HUES6 (cell line): ENCODE results near the gene RASIP1.
"Not testable (repeated sequence)": the region's sequence is repeated elsewhere in the genome, so short reads cannot be mapped to it uniquely, and the experiment has no call there.

Experiments used
- H3K27ac ChIP-seq: 2 replicates; pipeline ENCODE4 v1.7.0; 2013; ENCODE audit warnings: low read depth, mild to moderate bottlenecking, low read length, inconsistent platforms
- H3K27me3 ChIP-seq: 2 replicates; pipeline ENCODE4 v1.6.1; 2013; ENCODE audit warnings: low read length; ENCODE audit not compliant: control insufficient read depth, insufficient read depth
- H3K36me3 ChIP-seq: 2 replicates; pipeline ENCODE4 v1.6.1; 2013; ENCODE audit warnings: low read length; ENCODE audit not compliant: control insufficient read depth, insufficient read depth
- H3K4me1 ChIP-seq: 2 replicates; pipeline ENCODE4 v1.6.1; 2013; ENCODE audit warnings: low read length; ENCODE audit not compliant: control insufficient read depth, insufficient read depth
- H3K4me3 ChIP-seq: 2 replicates; pipeline ENCODE4 v1.5.1; 2013; ENCODE audit warnings: low read depth, low read length
- H3K9ac ChIP-seq: one replicate; pipeline ENCODE4 v1.6.1; 2013; ENCODE audit warnings: mild to moderate bottlenecking, low read length
- H3K9me3 ChIP-seq: 2 replicates; pipeline ENCODE4 v1.6.1; 2013; ENCODE audit warnings: low read depth, low read length; ENCODE audit not compliant: control insufficient read depth, insufficient read depth

RASIP1 gene

DNA sequence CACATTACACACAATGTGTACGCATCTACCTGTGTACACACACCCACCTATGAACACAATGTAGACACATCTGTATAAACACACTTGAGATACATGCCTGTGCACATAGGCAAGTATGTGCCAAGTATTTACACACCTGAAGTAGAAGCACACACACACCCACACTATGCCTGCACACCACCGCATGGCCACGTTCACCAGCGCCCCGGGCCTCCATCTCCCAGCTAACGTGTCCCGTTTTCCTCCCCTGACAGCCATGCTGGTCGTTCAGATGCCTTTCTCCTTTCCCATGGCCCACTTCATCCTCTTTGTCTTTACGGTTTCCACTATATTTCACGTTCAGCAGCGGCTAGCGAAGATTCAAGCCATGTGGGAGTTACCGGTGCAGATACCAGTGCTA is 37.7 kb downstream of the RASIP1 start:
- peaks cover 14% of the 10 kb centered on the region for H3K36me3 ChIP-seq
- H3K4me1 ChIP-seq: peaks cover 5% of the 10 kb centered on the region; the same call in 1 of the 2 replicates
- no peaks in the 10 kb centered on the region for H3K27me3 ChIP-seq

DNA sequence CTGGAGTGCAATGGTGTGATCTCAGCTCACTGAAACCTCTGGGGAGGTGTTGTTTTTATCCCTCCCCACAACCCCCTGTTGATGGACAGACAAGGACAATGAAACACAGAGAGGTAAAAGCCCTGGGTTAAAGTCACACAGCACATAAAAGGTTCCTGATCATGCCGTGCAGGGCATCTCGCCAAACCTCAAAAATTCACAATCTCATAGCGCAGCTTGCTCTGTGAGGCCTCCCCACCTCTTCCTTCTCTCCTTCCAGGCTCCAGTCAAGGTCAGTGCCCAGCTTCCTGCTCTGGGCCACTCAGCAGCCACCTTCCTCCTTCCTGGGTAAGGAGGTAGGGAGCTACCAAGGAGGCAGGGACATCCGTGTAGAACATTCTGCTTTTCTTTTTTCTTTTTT is 42.4 kb downstream of the RASIP1 start:
- Histone ChIP-seq H3K9ac (no peak overlapping the region), H3K27ac (no peak overlapping the region), H3K36me3 (peaks cover 6% of the 10 kb centered on the region; the same call in 1 of the 2 replicates), H3K27me3 (peaks cover 6% of the 10 kb centered on the region; the same call in 1 of the 2 replicates), H3K9me3 (no peaks in the 10 kb centered on the region), H3K4me1 (peaks cover 5% of the 10 kb centered on the region; the same call in 1 of the 2 replicates), H3K4me3 (no peak overlapping the region)

More for the DNA sequence above, 37.7 kb downstream of the RASIP1 start:
- H3K9ac ChIP-seq: no peak overlapping the region
- H3K4me3 ChIP-seq: no peak overlapping the region
- H3K27ac ChIP-seq: no peak overlapping the region
- no peaks in the 10 kb centered on the region for H3K9me3 ChIP-seq

DNA sequence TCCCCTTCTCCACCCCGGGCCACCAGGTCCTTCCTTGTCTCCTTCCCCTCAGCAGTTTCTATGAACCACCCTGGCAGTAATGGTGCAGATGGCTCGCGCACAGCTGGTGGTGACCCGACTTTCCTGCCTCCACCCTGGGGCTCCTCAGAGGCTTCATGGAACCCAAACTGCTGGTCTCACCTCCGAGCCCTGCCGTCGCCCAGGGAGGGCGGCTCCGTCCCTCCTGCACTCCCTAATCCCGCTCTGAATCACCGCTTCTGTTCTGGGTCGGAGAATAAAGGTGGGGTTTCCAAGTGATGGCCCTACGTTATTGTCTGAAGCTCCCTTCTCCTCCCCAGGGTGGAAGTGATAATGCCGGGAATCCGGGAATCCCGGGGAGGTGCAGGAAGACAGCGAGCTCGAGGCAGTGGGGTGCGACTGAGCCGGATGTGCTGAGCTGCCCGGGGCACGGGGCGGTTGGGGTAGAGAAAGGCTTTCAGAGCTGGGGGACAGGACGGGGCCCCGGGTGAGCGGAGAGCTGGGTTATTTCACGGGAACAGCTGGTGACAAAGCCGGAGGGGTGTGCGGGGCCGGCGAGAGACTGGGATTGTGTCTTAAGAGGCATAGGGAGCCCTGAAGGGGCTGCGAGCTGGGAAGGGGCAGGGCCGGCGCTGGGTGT is 43.9 kb downstream of the RASIP1 start:
- Histone ChIP-seq H3K4me3 (peak overlapping the region; percentile 84), H3K27ac (no peak overlapping the region), H3K9me3 (no peaks in the 10 kb centered on the region), H3K9ac (peak overlapping the region; percentile 63), H3K27me3 (peaks cover 6% of the 10 kb centered on the region; the same call in 1 of the 2 replicates), H3K4me1 (peaks cover 5% of the 10 kb centered on the region; the same call in 1 of the 2 replicates), H3K36me3 (no peaks in the 10 kb centered on the region)

DNA sequence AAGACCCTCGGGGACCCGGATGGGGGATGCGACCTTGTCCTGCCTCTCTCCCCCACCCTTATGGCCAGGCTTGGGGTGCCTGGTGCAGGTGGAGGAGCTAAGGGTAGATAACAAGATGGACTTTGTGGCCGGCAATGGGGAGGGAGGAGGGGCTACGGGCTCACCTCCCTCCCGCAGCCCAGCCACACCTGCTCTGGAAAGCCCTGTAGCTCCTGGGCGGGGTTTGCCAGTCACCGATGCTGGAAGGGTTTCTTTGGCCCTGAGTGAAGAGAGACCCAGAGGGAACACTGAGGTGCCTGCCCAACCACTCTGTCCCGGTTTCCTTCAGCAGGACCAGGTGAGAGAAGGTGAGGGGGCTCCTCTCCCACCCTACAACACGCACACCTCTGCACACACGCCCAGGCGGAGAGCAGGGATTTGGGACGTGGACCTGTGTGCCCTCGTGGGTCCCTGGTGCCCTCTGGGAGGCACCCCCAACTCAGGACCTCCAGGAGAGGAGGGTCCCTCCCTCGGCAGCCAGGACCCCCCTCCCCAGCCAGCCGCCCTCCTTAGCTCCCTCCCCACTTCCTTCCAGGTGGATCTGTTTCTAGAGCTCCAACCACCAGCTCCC is 44.6 kb downstream of the RASIP1 start, which contains the start of gene FUT2:
Gene FUT2, plus strand, starts transcription at position 229 of the 610 bp plus-strand sequence. CDS start 6,986 bp downstream, outside the sequence.
- Histone ChIP-seq H3K9ac (peak within 1 kb of the TSS; percentile 63), H3K4me3 (peak within 1 kb of the TSS; percentile 84), H3K4me1 (peaks cover 5% of the 10 kb centered on the region; the same call in 1 of the 2 replicates)

DNA sequence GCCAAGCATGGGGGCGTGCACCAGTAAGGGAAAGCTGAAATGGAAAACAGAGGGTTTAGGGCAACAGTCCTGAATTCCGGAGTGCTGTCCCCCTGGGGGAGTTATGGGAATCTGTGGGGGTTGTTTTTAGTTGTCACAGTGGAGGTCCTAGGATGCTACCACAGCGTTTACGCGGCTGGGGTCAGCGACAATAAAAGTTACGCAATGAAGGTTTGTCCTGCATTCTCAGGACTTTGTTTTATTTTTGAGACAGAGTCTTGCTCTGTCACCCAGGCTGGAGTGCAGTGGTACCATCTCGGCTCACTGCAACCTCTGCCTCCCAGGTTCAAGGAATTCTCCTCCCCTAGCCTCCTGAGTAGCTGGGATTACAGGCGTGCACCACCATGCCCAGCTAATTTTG is 46.8 kb downstream of the RASIP1 start:
- not testable (repeated sequence) for H3K27ac ChIP-seq, H3K4me3 ChIP-seq, H3K9ac ChIP-seq, H3K27me3 ChIP-seq, H3K4me1 ChIP-seq, H3K9me3 ChIP-seq, H3K36me3 ChIP-seq

More for the DNA sequence above, 44.6 kb downstream of the RASIP1 start, which contains the start of gene FUT2:
- peaks cover 6% of the 10 kb centered on the region; the same call in 1 of the 2 replicates for H3K27me3 ChIP-seq
- H3K27ac ChIP-seq: no peak within 1 kb of the TSS
- no peaks in the 10 kb centered on the region for H3K36me3 ChIP-seq
- no peaks in the 10 kb centered on the region for H3K9me3 ChIP-seq

DNA sequence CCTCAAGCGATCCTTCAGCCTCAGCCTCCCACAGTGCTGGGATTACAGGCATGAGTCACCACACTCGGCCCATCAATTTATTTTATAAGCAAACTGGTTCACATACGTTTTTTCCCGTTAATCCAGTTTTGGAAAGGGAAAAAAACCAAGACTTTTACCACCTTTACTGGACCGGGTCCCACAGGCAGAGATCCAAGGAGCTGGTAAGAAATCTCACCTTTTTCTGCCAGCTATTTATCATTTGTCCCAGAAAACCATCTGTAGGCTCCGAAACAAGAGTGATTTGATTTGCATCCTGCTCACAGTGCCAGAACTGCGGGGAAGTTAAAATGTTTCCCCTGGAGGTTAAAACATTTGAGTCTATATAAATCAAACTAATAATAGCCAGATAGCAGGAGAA is 51.0 kb downstream of the RASIP1 start:
- H3K27ac ChIP-seq: no peak overlapping the region
- H3K4me3 ChIP-seq: no peak overlapping the region
- no peaks in the 10 kb centered on the region for H3K36me3 ChIP-seq
- H3K9me3 ChIP-seq: no peaks in the 10 kb centered on the region
- no peaks in the 10 kb centered on the region for H3K4me1 ChIP-seq
- H3K9ac ChIP-seq: no peak overlapping the region
- H3K27me3 ChIP-seq: no peaks in the 10 kb centered on the region

DNA sequence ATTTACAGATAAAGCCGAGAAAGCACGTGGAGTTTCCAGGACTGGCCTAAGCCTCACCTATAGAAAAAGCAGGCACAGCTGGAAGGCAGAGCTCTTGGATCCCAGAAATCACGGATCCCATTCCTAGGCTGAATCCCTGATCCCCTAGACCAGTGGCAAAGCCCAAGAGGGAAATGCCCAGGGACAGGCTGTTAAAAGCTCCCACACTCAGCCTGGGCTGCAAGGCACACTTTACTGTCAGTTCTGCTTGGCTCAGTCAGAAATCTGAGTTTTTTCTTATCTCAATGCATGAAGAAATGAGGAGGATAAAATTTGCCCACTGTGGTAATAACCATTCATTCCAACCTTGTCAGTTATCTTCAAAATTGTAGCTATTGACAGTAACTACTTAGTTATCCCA is 52.6 kb downstream of the RASIP1 start:
- no peak overlapping the region for H3K27ac ChIP-seq
- no peaks in the 10 kb centered on the region for H3K27me3 ChIP-seq
- H3K4me3 ChIP-seq: no peak overlapping the region
- no peaks in the 10 kb centered on the region for H3K4me1 ChIP-seq
- no peaks in the 10 kb centered on the region for H3K36me3 ChIP-seq
- no peaks in the 10 kb centered on the region for H3K9me3 ChIP-seq
- no peak overlapping the region for H3K9ac ChIP-seq

DNA sequence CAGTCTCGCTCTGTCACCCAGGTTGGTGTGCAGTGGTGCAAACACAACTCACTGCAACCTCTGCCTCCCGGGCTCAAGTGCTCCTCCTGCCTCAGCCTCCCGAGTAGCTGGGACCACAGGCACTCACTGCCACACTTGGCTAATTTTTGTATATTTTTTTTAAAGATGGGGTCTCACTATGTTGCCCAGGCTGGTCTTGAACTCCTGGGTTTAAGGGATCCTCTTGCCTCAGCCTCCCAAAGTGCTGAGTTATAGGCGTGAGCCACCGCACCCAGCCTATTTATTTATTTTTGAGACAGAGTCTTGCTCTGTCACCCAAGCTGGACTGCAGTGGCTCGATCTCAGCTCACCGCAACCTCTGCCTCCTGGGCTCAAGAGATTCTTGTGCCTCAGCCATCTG is 53.8 kb downstream of the RASIP1 start:
- not testable (repeated sequence) for H3K4me3 ChIP-seq, H3K4me1 ChIP-seq, H3K27me3 ChIP-seq, H3K27ac ChIP-seq, H3K9me3 ChIP-seq, H3K36me3 ChIP-seq, H3K9ac ChIP-seq

DNA sequence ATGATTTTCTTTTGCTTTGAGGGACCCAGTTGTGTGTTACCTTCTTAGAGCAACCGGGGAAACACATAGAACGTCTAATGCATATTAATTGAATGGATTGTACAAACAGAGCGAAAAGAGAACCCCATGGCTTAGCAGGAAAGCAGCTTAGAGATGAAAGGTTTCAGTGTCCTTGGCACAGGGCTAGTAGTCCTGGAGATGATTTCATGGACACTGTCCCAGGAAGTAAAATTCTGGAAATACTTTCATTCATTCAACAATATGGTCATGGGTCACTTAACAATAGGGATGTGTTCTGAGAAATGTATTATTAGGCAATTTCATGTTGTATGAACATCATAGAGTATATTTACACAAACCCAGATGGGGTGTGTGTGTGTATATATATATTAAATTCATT is 54.3 kb downstream of the RASIP1 start:
- Histone ChIP-seq H3K9me3 (no peaks in the 10 kb centered on the region), H3K27me3 (no peaks in the 10 kb centered on the region), H3K4me3 (no peak overlapping the region), H3K36me3 (no peaks in the 10 kb centered on the region), H3K4me1 (no peaks in the 10 kb centered on the region), H3K9ac (no peak overlapping the region), H3K27ac (no peak overlapping the region)

DNA sequence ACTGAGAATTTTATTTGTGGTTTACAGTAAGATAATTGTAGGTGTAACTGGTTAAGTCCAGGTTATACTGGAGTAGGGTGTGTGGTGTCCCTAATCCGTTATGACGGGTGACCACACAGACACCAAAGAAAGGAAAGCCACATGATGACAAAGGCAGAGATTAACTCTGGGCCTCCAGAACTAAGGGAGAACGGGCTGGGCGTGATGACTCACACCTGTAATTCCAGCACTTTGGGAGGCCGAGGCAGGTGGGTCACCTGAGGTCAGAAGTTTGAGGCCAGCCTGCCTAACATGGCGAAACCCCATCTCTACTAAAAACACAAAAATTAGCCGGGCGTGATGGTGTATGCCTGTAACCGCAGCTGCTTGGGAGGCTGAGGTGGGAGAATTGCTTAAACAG is 54.8 kb downstream of the RASIP1 start:
- Histone ChIP-seq H3K4me3 (no peak overlapping the region), H3K27me3 (no peaks in the 10 kb centered on the region), H3K4me1 (no peaks in the 10 kb centered on the region), H3K27ac (no peak overlapping the region), H3K9me3 (no peaks in the 10 kb centered on the region), H3K36me3 (no peaks in the 10 kb centered on the region), H3K9ac (no peak overlapping the region)

DNA sequence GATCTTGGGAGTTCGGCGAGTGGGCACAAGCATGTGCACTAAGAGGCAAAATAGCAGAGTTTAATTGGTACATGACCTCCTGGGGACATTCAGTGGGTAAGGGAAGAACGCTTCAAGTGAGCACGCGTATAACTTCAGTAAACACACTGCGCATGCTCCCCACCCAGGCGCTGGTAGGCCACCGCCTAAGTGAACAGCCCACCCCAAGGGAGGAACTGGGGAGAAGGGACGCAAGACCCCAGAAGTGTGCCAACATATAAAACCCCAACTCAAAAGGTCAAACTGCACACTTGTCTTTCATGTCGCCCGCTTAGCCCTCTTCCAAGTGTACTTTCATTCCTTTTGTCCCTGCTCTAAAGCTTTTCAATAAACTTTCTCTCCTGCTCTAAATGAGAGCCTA is 57.1 kb downstream of the RASIP1 start:
- H3K9ac ChIP-seq: no peak overlapping the region
- H3K27me3 ChIP-seq: no peaks in the 10 kb centered on the region
- H3K4me3 ChIP-seq: no peak overlapping the region
- H3K9me3 ChIP-seq: no peaks in the 10 kb centered on the region
- no peak overlapping the region for H3K27ac ChIP-seq
- no peaks in the 10 kb centered on the region for H3K4me1 ChIP-seq
- no peaks in the 10 kb centered on the region for H3K36me3 ChIP-seq
